Measurements from ENCODE around the gene SNX27. TPM values are rescaled to one million over a fixed set of nuclear protein-coding genes. Genes with fewer than 3 reads are reported as not detected.

Gene SNX27
- total RNA-seq, 6 donors from 2014 or later = 35.0 to 62.9 (median 51.9) TPM

DNA sequence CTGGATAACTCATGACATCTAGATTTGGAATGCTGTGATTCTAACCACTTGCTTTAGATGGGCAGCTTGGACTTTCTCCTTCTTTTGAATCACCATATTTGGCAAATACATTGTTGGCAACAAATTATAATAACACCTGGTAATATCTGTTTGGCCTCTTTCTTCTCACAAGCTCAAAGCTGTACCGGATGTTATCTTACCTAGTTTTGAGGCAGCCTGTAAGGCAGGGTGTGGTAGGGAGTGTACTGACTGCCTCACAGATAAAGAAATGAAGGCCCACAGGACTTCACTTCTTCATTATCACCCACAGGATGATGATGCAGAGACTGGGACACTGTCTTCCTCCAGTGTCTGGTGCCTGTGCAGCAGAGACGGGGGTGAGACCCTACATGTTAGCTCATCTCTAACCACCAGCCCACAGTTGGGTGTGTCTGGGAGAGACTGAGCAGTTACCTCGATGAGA is 43.2 kb upstream of the SNX27 start:
- no peaks in the 10 kb centered on the region for H3K27me3 ChIP-seq
- H3K4me3 ChIP-seq = no peak overlapping the region
- H3K4me1 ChIP-seq = no peaks in the 10 kb centered on the region
- TF ChIP-seq EP300 (IDR thresholded peaks at IDR 0.05) (no peak), POLR2AphosphoS5 (IDR thresholded peaks at IDR 0.05) (no peak), POLR2A (IDR thresholded peaks at IDR 0.05) (no peak)
- TF ChIP-seq, protein P1, sequence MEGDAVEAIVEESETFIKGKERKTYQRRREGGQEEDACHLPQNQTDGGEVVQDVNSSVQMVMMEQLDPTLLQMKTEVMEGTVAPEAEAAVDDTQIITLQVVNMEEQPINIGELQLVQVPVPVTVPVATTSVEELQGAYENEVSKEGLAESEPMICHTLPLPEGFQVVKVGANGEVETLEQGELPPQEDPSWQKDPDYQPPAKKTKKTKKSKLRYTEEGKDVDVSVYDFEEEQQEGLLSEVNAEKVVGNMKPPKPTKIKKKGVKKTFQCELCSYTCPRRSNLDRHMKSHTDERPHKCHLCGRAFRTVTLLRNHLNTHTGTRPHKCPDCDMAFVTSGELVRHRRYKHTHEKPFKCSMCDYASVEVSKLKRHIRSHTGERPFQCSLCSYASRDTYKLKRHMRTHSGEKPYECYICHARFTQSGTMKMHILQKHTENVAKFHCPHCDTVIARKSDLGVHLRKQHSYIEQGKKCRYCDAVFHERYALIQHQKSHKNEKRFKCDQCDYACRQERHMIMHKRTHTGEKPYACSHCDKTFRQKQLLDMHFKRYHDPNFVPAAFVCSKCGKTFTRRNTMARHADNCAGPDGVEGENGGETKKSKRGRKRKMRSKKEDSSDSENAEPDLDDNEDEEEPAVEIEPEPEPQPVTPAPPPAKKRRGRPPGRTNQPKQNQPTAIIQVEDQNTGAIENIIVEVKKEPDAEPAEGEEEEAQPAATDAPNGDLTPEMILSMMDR (IDR thresholded peaks at IDR 0.05) = no peak
- ATAC-seq (ENCODE audit: low FRiP score in 2 of 2) = no peak
- H3K9me3 ChIP-seq = no peaks in the 10 kb centered on the region
- 76 to 89% methylated on average over 1 to 3 of the region's 3 CpGs for WGBS, 2 donors
- H3K36me3 ChIP-seq = peaks cover 0 to 42% (median 7%) of the 10 kb centered on the region in 4 donors
- no peak for DNase-seq
- no peak overlapping the region for H3K27ac ChIP-seq

DNA sequence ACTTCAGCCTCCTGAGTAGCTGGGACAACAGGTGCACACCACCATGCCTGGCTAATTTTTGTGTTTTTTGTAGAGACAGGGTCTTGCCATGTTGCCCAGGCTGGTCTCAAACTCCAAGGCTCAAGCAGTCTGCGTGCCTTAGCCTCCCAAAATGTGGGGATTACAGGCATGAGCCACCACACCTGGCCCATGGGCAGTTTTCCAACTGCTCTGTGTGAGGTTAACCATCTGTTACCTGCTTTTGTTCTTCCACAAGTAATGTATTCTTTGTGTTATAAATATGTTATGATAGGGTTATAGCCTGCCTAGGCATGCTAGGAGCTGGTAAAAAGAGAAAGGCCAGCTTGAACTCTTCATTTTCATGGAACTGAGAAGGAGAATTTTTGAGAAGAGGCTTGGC is 41.0 kb upstream of the SNX27 start:
- Histone ChIP-seq H3K4me1 (no peaks in the 10 kb centered on the region), H3K27me3 (no peaks in the 10 kb centered on the region), H3K4me3 (no peak overlapping the region), H3K36me3 (peaks cover 0 to 42% (median 5%) of the 10 kb centered on the region in 4 donors), H3K9me3 (no peaks in the 10 kb centered on the region), H3K27ac (no peak overlapping the region)
- no peak for ATAC-seq (ENCODE audit: low FRiP score in 2 of 2)
- WGBS, 2 donors = 67 to 83% methylated on average over 1 of the region's 1 CpG
- TF ChIP-seq POLR2A (IDR thresholded peaks at IDR 0.05) = no peak
- TF ChIP-seq, protein P1 (IDR thresholded peaks at IDR 0.05) = no peak
- no peak for TF ChIP-seq EP300 (IDR thresholded peaks at IDR 0.05)
- no peak for TF ChIP-seq POLR2AphosphoS5 (IDR thresholded peaks at IDR 0.05)
- no peak for DNase-seq

DNA sequence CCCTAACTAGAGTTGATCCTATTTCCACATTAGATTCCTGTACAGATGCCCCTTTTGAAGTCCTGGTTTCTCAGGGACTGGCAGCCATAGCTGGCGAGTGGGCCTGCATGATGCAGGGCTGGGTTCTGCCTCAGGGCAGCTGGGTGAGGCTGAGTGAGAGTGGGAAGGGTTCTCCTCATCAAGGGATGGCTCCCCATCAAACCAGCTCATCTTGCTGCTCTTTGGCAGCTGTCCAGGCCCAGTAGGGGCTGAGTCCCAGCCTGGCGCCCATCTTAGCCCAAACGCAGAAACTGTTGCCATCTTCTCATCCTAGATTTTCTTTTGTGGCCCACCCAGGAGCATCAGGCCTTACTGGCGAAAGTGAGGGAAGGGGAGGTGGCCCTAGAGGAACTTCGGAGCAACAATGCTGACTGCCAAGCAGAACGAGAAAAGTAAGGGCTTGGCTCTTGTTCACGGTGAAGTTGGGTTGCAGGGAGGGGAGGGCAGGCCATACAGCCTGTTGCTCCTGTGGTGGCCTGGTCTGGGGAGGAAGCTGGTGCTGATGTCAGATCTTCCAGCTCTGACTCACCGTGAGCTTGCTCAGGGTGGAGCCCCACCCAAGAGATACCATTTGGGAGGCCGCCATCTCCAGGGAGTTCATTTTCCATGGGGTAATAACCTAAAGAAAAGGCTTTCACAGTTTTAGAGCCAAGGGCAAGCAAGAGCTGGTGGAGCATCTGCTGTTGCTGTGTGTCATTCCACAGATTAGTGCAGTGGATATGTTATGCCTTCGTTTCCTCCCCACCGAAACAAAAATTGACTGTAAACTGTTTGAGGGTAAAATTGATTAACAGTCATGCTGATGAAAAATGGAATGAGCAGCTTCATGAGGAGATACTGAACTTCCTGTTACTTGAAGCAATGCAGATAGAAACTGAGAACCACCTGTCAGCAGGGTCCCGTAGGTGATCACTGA is 37.0 kb upstream of the SNX27 start:
- Histone ChIP-seq H3K9me3 (no peaks in the 10 kb centered on the region), H3K4me1 (no peaks in the 10 kb centered on the region), H3K27me3 (no peaks in the 10 kb centered on the region), H3K27ac (no peak overlapping the region), H3K4me3 (no peak overlapping the region), H3K36me3 (peaks cover 2 to 49% (median 12%) of the 10 kb centered on the region in 4 donors)
- WGBS, 2 donors = 87% methylated on average over 10 to 12 of the region's 12 CpGs
- ATAC-seq (ENCODE audit: low FRiP score in 2 of 2) = peak in 1 of 2 donors; percentile 88
- TF ChIP-seq, protein P1 (IDR thresholded peaks at IDR 0.05) = no peak
- TF ChIP-seq EP300 (IDR thresholded peaks at IDR 0.05) (no peak), POLR2AphosphoS5 (IDR thresholded peaks at IDR 0.05) (no peak), POLR2A (IDR thresholded peaks at IDR 0.05) (no peak)
- no peak for DNase-seq

DNA sequence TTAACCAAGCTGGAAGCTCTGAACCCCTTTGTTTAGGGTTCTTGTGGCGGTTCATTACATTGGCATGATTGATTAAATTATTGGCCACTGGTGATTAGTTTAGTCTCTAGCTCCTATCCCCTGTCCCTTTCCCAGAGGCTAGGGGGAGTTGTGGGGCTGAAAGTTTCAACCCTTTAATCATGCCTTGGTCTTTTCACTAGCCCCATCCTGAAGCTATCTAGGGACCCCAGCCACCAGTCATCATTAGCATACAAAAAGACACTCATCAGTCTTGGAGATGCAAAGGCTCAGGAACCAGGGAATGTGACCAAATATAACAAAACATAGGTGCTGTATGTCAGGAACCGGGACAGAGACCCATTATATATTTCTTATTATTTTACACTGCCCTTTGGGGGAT is 34.7 kb upstream of the SNX27 start:
- 96 to 97% methylated on average over 2 of the region's 2 CpGs for WGBS, 2 donors
- Histone ChIP-seq H3K27ac (no peak overlapping the region), H3K4me3 (no peak overlapping the region), H3K4me1 (no peaks in the 10 kb centered on the region), H3K36me3 (peaks cover 2 to 55% (median 17%) of the 10 kb centered on the region in 4 donors), H3K9me3 (no peaks in the 10 kb centered on the region), H3K27me3 (no peaks in the 10 kb centered on the region)
- TF ChIP-seq EP300 (IDR thresholded peaks at IDR 0.05) (no peak), POLR2A (IDR thresholded peaks at IDR 0.05) (no peak), POLR2AphosphoS5 (IDR thresholded peaks at IDR 0.05) (no peak)
- TF ChIP-seq, protein P1 (IDR thresholded peaks at IDR 0.05) = no peak
- no peak for ATAC-seq (ENCODE audit: low FRiP score in 2 of 2)
- DNase-seq = no peak
